ENCODE results near the gene ZFP57.

The ZFP57 gene

DNA sequence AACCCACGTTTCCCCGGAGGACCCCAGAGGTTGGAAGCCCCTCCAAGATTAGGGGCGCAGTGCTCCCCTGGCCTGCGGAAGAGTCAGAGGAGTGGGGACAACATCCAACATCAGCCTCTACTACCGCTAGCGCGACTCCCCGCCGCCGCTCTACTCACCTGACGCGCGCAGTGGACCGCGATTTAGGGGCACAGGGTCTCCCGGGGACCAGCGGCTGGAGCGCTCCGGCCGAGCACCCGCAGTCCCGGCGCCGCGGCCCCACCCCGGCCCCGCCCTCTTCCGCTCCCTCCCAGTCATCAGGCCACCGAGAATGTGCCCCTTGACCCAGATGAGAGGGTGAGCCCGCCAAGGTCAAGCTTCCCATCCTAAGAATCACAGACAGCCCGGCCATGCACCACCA is at the start of gene ZFP57:
Gene ZFP57 (minus strand): TSS at position 249 of the 400 bp plus-strand sequence. CDS start 4,149 bp downstream, outside the sequence.
- DNase-seq, result no peak

DNA sequence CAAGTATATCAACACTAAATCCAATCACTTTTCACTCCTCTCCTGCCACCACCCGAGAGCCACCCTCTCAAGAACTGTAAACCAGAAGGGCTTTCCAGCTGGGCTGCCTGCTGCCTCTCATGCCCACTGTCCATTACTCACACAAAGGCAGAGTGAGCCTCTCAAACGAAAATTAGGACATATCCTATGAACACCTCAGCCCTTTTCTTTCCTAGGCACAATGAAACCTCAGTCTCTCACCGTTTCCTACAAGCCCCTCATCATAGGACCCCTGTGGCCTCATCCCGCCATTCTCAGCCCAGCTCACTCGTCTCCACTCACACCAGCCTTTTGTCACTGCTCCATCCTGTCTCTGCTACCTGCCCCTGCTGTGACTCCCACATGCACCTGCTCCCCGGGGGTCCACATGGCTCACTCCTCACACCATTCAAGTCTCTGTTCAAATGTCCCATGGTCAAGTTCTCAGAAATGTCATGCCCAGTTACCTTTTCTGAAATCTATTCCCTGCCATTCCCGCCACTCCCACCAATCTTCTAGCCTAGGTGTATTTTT is 49.7 kb upstream of the ZFP57 start:
- no peak for DNase-seq

DNA sequence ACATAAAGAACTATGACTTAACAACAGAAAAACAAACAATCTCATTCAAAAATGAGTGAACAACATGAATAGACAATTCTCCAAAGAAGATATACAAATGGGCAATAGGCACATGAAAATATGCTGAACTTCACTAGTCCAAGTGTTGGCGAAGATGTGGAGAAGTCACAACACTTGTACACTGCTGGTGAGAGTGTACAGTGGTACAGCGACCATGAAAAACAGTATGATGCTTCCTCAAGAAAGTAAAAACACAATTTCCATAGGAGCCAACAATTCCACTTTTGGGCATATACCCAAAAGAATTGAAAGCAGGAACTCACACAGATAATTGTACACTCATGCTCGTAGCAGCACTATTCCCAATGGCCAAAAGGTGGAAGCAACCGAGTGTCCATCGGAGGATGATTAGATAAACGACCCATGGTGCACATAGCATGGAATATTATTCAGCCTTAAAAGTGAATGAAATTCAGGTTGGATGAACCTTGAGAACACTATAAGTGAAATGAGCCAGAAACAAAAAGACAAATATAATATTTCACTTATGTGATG is 48.9 kb upstream of the ZFP57 start:
- no peak for DNase-seq

DNA sequence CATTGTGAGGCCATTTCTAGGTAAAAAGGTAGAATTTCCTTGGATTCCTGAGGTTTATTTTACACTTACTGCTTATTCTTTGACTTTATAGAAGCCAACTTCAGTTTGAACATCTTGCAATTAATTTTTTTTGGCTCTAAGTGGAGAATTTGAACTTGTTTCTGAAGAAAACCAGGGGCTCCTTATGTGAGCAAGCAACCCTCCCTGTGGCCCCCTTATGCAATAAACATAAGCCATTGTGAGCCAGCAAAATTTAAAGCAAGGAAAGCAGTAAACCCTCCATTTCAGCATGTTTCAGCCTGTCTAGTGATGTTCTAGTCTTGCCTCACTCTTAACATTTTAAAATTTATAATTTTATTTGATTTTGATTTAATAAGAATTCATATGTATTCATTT is 47.9 kb upstream of the ZFP57 start:
- no peak for DNase-seq

DNA sequence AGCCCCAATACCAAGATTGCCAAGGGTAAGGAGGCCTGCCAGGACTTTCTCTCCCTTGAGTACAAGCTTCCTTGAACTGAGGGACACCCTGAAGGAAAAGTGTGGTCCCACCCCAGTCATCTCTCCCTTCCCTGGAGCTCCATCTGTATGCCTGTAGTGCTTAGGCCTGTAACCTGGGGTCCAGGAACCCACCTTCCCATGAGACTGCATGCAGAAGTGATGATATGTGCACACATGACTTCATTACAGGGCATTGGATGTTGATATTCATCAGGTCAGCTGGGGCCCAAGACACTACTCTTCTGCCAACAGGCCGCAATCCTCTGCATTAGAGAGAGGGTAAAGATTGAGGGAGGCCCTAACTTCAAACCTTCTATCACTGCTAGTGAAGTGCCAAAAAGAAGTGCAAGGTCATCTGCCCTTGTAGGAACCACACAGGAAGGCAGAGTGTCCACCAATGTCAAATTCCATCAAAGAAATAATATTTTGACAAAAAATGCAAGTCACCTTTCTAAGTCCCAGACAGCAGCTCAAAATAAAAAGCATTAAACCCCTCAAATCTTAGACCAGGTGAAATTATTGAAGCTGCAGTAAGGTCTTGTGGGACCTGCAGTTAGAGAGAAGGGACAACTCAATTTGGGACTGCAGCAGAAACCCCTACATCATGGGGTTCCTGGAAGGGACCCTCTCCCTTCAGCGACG is 47.4 kb upstream of the ZFP57 start:
- DNase-seq, result no peak

DNA sequence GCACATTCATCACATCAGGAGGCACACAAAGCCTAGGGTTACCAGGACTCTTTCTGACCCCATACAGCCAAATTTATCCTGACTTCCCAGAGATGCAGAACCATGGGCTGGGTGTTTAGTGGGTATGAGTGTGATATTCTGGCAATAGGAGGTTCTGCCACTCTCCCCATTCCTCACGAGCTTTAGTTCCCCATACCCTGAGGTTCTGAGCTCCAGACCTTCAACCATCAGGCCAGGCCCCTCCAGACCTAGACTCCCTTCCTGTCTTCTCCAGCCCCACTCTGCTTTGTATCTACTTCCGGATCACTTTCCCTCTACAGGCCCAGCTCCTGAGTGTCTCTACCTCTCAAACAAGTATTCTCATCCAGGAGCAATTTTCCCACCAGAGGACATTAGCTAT is 46.7 kb upstream of the ZFP57 start:
- DNase-seq, result no peak

DNA sequence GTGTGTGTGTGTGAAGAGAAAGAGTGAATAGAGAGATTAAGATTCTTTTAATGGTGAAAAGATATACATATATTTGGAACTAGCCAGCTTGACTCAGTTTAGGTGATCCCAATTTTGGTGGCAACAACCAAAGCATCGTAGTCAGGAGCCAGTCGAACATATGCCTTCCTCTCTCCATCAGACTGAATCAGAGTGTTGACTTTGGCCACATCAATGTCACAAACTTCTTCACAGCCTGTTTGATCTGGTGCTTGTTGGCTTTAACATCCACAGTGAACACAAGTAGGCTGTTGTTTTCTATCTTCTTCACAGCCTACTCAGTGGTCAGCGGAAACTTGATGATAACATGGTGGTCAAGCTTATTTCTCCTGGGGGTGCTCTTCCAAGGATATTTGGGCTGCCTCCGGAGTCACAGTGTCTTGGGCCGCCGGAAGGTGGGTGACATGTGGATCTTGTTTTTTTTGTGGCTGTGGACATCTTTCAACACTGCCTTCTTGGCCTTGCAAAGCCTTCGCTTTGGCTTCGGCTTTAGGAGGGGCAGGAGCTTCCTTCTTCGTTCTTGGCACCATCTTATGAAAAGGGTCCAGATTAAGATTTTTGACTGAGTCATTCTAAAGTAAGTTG is 45.7 kb upstream of the ZFP57 start:
- no peak for DNase-seq

DNA sequence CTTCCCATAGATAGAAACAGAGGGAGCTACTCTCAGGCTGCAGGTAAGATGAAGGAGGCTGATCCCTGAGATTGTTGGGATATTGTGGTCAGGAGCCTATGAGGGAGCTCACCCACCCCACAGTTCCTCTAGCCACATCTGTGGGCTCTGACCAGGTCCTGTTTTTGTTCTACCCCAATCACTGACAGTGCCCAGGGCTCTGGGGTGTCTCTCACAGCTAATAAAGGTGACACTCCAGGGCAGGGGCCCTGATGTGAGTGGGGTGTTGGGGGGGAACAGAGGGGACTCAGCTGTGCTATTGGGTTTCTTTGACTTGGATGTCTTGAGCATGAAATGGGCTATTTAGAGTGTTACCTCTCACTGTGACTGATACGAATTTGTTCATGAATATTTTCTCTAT is 45.0 kb upstream of the ZFP57 start:
- no peak for DNase-seq

DNA sequence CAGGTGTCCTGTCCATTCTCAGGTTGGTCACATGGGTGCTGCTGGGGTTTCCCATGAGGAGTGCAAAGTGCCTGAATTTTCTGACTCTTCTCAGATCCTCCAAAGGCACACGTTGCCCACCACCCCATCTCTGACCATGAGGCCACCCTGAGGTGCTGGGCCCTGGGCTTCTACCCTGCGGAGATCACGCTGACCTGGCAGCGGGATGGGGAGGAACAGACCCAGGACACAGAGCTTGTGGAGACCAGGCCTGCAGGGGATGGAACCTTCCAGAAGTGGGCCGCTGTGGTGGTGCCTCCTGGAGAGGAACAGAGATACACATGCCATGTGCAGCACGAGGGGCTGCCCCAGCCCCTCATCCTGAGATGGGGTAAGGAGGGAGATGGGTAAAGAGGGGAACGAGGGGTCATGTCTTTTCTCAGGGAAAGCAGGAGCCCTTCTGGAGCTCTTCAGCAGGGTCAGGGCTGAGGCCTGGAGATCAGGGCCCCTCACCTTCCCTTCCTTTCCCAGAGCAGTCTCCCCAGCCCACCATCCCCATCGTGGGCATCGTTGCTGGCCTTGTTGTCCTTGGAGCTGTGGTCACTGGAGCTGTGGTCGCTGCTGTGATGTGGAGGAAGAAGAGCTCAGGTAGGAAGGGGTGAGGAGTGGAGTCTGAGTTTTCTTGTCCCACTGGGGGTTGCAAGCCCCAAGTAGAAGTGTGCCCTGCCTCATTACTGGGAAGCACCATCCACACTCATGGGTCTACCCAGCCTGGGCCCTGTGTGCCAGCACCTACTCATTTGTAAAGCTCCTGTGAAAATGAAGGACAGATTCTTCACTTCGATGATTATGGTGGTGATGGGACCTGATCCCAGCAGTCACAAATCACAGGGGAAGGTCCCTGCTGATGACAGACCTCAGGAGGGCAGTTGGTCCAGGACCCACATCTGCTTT is 44.3 kb upstream of the ZFP57 start:
- no peak for DNase-seq

DNA sequence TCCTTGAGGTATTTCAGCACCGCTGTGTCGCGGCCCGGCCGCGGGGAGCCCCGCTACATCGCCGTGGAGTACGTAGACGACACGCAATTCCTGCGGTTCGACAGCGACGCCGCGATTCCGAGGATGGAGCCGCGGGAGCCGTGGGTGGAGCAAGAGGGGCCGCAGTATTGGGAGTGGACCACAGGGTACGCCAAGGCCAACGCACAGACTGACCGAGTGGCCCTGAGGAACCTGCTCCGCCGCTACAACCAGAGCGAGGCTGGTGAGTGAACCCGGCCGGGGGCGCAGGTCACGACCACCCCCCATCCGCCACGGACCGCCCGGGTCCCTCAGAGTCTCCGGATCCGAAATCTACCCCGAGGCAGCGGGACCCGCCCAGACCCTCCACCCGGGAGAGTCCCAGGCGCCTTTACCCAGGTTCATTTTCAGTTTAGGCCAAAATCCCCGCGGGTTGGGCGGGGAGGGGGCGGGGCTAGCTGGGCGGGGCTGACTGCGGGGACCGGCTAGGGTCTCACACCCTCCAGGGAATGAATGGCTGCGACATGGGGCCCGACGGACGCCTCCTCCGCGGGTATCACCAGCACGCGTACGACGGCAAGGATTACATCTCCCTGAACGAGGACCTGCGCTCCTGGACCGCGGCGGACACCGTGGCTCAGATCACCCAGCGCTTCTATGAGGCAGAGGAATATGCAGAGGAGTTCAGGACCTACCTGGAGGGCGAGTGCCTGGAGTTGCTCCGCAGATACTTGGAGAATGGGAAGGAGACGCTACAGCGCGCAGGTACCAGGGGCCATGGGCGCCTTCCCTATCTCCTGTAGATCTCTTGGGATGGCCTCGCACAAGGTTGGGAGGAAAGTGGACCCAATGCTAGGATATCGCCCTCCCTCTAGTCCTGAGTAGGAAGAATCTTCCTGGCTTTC is 43.0 kb upstream of the ZFP57 start:
- no peak for DNase-seq

DNA sequence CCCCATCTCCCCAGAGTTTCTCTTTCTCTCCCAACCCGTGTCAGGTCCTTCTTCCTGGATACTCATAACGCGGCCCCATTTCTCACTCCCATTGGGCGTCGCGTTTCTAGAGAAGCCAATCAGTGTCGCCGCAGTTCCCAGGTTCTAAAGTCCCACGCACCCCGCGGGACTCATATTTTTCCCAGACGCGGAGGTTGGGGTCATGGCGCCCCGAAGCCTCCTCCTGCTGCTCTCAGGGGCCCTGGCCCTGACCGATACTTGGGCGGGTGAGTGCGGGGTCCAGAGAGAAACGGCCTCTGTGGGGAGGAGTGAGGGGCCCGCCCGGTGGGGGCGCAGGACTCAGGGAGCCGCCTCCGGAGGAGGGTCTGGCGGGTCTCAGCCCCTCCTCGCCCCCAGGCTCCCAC is 42.3 kb upstream of the ZFP57 start, which contains the start of gene HLA-F:
Gene HLA-F (plus strand): TSS at position 173 of the 404 bp plus-strand sequence. CDS start 30 bp downstream, at position 203.
- DNase-seq, result no peak

DNA sequence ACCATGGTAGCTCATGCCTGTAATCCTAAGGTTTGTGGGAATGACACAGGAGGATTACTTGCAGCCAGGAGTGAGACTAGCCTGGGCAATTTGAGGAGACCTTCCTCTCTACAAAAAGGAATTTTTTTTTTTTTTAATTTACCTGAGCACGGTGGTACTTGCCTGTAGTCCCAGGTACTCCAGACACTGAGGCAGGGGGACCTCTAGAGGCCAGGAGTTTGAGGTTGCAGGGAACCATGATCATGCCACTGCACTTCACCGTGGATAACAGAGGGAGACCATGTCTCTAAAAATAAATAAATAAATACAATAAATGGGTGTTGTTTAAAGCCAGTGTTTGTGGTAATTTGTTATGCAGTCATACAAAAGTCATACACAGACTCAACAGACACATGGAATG is 39.9 kb upstream of the ZFP57 start:
- no peak for DNase-seq

DNA sequence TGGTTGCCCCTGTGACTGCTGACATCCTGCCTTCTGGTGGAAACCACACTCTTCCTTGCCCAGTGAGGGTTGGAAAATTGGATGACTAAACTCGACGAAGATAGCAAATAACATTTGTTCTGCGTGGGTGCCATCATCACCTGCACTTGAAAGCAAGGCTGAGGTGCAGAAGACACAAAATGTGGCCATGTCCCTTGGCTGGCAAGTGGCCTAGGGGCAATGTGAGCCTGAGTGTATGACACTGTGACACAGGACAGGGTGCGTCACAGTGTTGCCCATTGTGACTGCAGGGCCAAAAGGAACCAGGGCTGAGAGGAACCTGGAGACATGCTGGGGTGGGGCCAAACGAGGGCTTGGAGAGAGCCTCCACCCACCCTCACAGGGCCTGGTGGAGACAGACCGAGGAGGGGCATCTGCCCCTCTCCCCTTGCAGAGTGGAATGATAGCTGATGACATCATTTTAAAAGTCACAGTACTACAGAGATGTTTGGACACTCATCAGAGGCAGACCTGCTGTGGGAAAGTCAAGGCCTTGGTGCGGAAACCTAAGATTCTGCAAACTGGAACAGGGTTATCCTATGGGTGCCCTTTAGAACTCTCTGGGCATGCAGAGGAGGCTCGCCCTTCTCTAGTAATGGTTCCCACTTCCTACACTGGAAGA is 29.5 kb upstream of the ZFP57 start:
- no peak for DNase-seq

DNA sequence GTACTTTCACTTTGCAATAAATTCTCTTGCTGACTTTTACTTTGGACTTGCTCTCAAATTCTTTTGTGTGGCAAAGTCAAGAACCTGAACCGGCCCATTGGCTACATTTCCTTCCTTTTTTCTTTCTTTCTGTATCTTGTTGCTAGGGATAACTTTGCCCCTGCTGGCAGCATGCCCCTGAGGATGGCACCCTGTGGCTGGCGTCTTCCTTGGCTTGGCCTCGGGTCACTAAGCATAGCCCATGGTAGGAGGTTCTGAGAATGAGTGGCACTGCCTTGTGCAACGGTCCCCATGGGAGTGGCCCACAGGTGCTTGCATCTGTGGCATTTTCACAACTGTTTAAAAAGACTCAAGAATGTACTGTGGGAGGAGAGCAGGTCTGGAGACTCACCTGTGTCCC is 28.2 kb upstream of the ZFP57 start:
- DNase-seq, result no peak

DNA sequence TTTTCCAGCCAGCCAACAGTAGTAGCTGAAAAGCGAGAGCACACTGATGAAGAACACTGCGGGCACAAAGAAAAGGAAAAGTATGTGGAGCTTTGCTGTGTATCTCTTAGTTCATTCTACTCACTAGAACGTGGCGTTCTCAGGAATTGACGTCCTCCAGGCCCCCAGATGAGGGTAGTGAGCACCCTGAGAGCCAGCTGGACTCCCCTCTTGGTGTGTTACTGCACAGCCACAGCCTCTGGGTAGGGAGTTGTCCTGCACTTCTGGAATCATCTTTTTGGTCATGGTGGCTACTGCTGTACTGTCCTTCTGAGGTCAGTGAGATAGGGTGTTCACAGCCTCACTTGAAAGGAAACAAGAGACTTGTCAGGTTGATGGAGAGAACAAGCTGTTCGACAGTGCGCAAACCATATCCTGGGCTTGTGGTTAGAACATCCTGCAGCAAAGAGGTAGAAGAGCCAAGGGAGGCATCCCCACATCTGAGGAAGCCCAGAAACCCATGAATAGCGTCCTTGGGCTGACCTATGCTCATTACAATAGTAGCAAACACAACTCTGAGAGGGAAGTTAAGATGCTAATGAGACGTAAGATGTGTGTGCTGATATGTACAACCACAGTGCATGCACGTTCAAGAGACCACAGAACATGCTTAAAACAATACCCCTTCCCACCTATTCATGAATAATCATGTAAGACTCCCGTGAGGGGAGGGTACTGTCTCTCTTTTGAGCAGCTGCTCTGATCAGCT is 27.7 kb upstream of the ZFP57 start:
- no peak for DNase-seq

DNA sequence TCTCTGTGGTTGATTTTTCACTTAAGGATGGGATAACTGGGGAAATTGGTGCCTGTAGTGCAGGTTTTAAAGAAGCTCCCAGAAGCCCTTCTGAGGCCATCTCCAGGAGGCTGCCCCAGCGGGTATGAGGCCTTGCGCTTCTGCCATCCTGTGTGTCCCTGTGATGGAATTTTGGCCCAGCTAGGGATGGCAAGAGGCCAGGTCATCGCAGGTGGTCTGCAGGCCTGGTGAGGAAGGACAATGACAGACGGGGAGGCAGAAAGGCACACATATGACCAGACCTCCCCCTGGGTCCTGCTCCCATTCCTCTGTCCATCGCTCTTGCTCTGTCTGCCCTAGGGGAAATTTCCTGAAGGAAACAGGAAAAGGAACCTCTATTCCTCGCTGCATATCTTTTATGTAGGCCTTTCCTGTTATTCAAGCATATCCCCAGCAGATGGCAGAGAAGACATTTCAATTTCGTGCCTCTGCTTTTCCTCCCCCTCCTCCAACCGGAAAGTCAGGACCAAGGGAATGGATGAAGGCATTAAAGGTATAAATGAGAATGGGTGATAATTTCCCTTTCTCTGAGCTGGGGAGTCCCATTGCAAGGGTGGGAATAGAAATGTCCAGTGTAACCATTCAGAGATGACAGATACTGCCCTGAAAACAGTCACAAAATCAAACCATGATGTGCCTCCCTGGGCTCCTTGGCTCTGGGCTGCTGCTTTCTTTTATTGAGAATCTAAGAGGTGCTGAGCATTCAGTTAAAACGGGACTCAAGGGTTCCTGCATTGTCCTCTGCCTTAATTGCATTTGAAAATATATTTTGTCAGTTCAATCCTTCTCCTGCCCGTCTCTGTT is 24.7 kb upstream of the ZFP57 start:
- DNase-seq, result no peak

DNA sequence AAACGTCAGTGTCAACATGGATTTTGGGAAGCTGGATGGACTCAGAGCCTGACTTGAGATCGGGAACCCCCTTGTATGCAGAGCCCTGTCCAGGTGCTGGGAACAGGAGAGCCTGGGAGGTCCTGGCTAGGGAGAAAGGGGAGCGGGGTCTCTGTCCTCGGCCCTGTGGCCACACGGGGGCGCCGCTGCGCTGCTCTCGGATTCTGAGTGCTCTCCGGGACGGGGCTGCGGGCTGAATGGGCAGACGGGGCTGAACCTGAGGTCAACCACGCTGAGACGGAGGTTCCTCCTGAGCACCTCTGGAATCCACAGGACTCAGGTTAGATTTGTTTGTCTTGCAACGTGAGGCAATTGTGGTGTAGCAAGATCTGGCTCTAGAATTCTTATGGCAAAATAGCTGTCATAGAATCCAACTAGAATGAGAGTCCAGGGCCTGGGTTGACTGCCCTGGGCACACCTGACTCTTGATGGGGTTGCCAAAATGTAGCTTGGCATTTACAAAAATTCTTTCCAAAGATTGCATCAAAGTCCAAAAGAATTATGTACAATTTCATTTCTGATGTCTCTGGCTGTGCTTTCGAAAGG is 21.7 kb upstream of the ZFP57 start:
- no peak for DNase-seq

DNA sequence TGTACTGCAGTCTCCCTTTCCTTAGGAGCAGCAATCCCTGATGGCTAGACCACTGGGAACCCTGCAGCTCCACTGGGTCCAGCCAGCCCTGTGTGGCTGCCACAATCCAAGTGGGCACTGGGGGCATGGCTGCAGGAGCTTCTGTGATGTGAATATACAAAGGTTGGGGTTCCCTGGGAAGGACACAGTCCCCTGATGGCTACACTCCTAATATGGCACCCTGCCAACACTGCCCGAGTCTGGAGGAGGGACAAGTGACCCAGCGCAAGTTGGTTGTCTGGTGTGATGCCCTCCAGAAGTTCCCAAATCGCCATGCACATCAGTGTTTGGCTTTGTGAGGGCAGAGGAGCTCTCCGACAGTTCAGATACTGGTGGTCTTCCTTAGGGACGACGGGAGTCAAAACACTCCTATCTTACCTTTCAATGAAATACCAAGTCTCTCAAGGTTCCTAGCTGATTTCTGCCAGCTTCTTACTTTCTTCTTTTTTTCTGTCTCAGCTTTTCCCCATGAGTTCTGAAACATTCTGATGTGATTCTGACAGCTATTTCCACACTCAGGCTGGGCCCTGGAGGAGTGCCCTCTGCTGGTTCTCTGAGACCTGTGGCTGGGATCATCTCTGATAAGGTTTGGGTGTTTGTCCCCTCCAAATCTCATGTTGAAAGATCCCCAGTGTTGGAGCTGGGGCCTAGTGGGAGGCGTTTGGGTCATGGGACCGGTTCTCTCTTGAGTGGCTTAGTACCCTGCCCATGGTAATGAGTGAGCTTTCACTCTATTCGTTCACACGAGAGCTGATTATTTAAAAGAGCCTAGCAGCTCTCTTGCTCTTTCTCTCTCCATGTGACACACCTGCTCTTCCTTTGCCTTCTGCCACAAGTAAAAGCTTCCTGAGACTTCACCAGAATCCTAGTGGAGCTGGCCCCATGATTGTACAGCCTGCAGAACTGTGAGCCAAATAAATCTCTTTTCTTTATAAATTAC is 15.5 kb upstream of the ZFP57 start:
- no peak for DNase-seq
